Esophagus squamous epithelium (tissue), 5 donors: Measurements from ENCODE around the gene METRN. TPM values are rescaled to one million over a fixed set of nuclear protein-coding genes. Genes with fewer than 3 reads are reported as not detected.

Source experiments
- DNase-seq: peaks from one replicate; lab custom pipeline; 2025; lab: John Stamatoyannopoulos, UW
- H3K27ac ChIP-seq, 4 donors: fragments of 200-600 bp; sonication (generic); one replicate each; pipeline ENCODE4 v1.5.1; 2016 to 2019; ENCODE audit warnings: mild to moderate bottlenecking in 1 of 4
- H3K27me3 ChIP-seq, 4 donors: fragments of 200-600 bp; sonication (generic); 1 replicate in 3 of 4; 2 replicates in 1 of 4; pipeline versions ENCODE4 v1.5.1 to v1.6.0; 2017 to 2021; ENCODE audit warnings: antibody characterized with exemption in 1 of 4
- H3K36me3 ChIP-seq, 3 donors: fragments of 200-600 bp; sonication (generic); one replicate each; pipeline ENCODE4 v1.5.1; 2016 to 2019
- H3K4me1 ChIP-seq, 3 donors: fragments of 200-600 bp; sonication (generic); one replicate each; pipeline ENCODE4 v1.5.1; 2017 to 2019
- H3K4me3 ChIP-seq, 4 donors: fragments of 200-600 bp; sonication (generic); 1 replicate in 3 of 4; 2 replicates in 1 of 4; pipeline ENCODE4 v1.5.1; 2016 to 2019; ENCODE audit warnings: mild to moderate bottlenecking in 2 of 4, moderate library complexity in 1 of 4
- H3K9me3 ChIP-seq, 3 donors: fragments of 200-600 bp; sonication (generic); one replicate each; pipeline ENCODE4 v1.5.1; 2016 to 2019
- POLR2A ChIP-seq, 4 donors: fragments of 450-650 bp; IDR thresholded peaks; one replicate each; pipeline ENCODE4 v1.6.1; 2017; ENCODE audit warnings: antibody characterized with exemption in 4 of 4, mild to moderate bottlenecking in 4 of 4, moderate library complexity in 3 of 4
- WGBS, 2 donors: methylation state at CpG; one replicate each; pipeline ENCODE4 v1.1.5; 2018; 5-methylcytosine and 5-hydroxymethylcytosine counted together
- intact Hi-C: fragments of 100-400 bp; cut with DNase I; formaldehyde crosslinking; loops from one replicate; pipeline ENCODE4 v1.15.0; 2022
- total RNA-seq, 4 donors: library from RNA; depleted of rRNA; stranded (reverse); fragments of >200 nt; gene quantifications; one replicate each; pipeline ENCODE4 v1.1.0, GENCODE V29; 2016
- TF ChIP-seq, protein P1 (sequence below), 6 experiments: fragments of 450-650 bp in 4 of 6; fragments of 200-600 bp in 2 of 6; sonication (generic) in 2 of 6; IDR thresholded peaks; one replicate each; pipeline ENCODE4 v1.5.1; 2016 to 2019; ENCODE audit warnings: antibody characterized with exemption in 6 of 6, mild to moderate bottlenecking in 4 of 6, moderate library complexity in 4 of 6
- donor health status: DM: yes; HTN: yes; CAD: no.

The METRN gene
- total RNA-seq, 4 donors from 2014 or later: 4.2 to 12.7 (median 8.8) TPM

- TF ChIP-seq, protein P1, sequence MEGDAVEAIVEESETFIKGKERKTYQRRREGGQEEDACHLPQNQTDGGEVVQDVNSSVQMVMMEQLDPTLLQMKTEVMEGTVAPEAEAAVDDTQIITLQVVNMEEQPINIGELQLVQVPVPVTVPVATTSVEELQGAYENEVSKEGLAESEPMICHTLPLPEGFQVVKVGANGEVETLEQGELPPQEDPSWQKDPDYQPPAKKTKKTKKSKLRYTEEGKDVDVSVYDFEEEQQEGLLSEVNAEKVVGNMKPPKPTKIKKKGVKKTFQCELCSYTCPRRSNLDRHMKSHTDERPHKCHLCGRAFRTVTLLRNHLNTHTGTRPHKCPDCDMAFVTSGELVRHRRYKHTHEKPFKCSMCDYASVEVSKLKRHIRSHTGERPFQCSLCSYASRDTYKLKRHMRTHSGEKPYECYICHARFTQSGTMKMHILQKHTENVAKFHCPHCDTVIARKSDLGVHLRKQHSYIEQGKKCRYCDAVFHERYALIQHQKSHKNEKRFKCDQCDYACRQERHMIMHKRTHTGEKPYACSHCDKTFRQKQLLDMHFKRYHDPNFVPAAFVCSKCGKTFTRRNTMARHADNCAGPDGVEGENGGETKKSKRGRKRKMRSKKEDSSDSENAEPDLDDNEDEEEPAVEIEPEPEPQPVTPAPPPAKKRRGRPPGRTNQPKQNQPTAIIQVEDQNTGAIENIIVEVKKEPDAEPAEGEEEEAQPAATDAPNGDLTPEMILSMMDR (IDR thresholded peaks at IDR 0.05): peak in 1 of 6 experiments; percentile 25
- no peak for TF ChIP-seq POLR2A (IDR thresholded peaks at IDR 0.05)
- no peak for DNase-seq
- Histone ChIP-seq H3K27ac (peak overlapping the region; percentile 34 to 68 (median 60)), H3K27me3 (peaks cover 0 to 56% (median 0%) of the 10 kb centered on the region in 4 donors), H3K36me3 (no peaks in the 10 kb centered on the region), H3K9me3 (no peaks in the 10 kb centered on the region), H3K4me1 (peaks cover 7 to 54% (median 12%) of the 10 kb centered on the region in 3 donors), H3K4me3 (no peak overlapping the region)
- intact Hi-C loops: no loop called here
- 56 to 88% methylated on average over 16 to 18 of the region's 34 CpGs for WGBS, 2 donors
Measured at GRCh38 chr16:759110-759910, 44.4 kb downstream of the METRN start.

- no peak for DNase-seq
- H3K27me3 ChIP-seq: peaks cover 0 to 57% (median 0%) of the 10 kb centered on the region in 4 donors
- peak overlapping the region; percentile 34 to 68 (median 60) for H3K27ac ChIP-seq
- H3K4me1 ChIP-seq: peaks cover 7 to 47% (median 12%) of the 10 kb centered on the region in 3 donors
- no CpG with 5 or more reads among the region's 15 CpGs for WGBS, 2 donors
- intact Hi-C loops: no loop called here
- no peaks in the 10 kb centered on the region for H3K36me3 ChIP-seq
- H3K4me3 ChIP-seq: no peak overlapping the region
- TF ChIP-seq, protein P1 (IDR thresholded peaks at IDR 0.05): no peak
- H3K9me3 ChIP-seq: no peaks in the 10 kb centered on the region
Measured at GRCh38 chr16:760065-760464, 45.1 kb downstream of the METRN start.

DNA sequence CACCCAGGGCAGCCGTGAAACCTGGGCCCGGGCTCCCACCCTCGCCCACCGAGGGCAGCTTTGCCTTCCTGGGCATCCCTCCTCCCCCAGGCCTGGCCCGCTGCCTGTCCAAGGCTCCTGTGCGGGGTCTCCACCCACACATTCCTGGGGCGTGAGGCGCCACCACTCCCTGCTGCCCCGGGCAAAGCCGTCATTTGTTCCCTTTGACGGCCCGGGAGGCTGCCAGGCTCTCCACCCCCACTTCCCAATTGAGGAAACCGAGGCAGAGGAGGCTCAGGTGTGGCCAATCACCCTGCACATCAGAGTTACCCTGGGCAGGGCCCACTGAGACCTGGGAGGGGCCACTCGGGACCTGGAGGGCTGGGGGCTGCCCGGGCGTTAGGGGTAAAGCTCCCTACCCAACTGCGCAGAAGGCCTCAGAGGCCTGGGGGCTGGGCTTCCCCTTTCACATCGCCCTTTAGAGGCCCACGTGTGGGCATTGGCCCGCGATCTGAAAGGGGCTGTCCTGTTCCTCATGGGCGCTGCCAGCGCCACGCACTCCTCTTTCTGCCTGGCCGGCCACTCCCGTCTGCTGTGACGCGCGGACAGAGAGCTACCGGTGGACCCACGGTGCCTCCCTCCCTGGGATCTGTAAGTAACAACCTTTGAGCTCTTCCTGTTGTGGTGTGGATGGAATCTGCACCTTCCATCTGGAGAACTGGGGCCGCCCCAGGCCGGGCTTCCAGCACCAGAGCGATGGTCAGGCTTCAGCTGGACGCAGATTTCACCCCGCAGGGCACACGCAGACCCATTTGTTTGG, 45.8 kb downstream of the METRN start, which contains the start of gene MSLN:
Gene MSLN (plus strand): TSS at position 190 of the 799 bp plus-strand sequence. CDS start 1,947 bp downstream, outside the sequence.
- Histone ChIP-seq H3K4me1 (peaks cover 7 to 47% (median 12%) of the 10 kb centered on the region in 3 donors), H3K9me3 (no peaks in the 10 kb centered on the region), H3K27ac (peak within 1 kb of the TSS; percentile 34 to 68 (median 60)), H3K36me3 (no peaks in the 10 kb centered on the region), H3K27me3 (peaks cover 0 to 56% (median 0%) of the 10 kb centered on the region in 4 donors), H3K4me3 (no peak within 1 kb of the TSS)
- no peak for DNase-seq
- intact Hi-C loops: no loop called here
- TF ChIP-seq, protein P1 (IDR thresholded peaks at IDR 0.05): no peak
- TF ChIP-seq POLR2A (IDR thresholded peaks at IDR 0.05): no peak
- 91 to 92% methylated on average over 6 to 9 of the region's 37 CpGs for WGBS, 2 donors

DNA sequence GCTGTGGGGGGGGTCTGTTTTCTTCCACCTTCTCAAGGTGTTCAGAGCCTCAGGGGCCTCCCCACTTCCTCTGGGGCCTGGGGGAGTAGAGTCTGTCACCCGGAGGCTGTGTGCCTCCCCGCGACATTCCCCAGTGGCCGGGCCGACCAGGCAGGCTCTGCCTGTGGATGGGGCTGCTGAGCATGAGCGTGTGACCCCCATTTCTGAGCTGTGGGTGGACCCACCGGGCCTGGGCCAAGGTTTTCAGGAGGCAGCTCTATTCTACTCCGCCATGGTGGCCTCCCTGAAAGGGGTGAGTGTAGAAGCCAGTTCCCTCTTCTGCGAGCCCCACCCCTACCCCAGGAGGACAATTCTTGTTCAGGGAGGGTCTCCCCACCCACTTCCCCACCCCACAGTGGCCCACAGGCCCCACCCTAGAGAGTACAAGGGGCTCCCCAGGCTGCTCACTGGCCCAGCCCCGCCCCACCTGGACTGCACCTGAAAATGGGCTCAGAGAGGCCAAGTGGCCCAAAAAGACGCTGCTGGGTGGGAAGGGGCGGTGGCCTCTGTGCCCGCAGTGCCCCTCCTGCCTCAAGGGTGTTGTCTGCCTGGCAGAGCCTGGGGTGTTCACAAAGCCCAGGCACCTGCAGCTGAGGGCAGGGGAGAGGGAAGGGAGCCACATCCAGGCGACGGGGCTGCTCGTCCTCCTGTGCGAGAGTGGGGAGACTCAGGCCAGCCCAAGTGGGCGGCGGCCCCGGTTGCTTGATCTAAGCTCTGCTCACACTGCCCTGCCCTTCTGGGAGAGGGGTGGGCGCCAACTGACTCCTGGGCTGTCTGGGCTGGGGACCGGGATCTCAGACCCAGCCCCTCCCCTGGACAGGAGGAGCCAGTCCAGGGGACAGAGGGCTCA, 47.0 kb downstream of the METRN start:
- H3K27ac ChIP-seq: peak overlapping the region in 1 of 4 donors; percentile 49
- 80% methylated on average over 3 of the region's 22 CpGs; no CpG with 5 or more reads in 1 of the 2 donors for WGBS, 2 donors
- no peak for TF ChIP-seq POLR2A (IDR thresholded peaks at IDR 0.05)
- TF ChIP-seq, protein P1 (IDR thresholded peaks at IDR 0.05): no peak
- H3K27me3 ChIP-seq: peaks cover 0 to 51% (median 0%) of the 10 kb centered on the region in 4 donors
- no peak for DNase-seq
- H3K36me3 ChIP-seq: no peaks in the 10 kb centered on the region
- H3K4me3 ChIP-seq: no peak overlapping the region
- intact Hi-C loops: no loop called here
- peaks cover 7 to 47% (median 12%) of the 10 kb centered on the region in 3 donors for H3K4me1 ChIP-seq
- no peaks in the 10 kb centered on the region for H3K9me3 ChIP-seq
